NCI-H345 (cell line): Measurements from ENCODE around the gene LRBA.

Experiments
- DNase-seq: peaks from one replicate; lab custom pipeline; 2025; lab: John Stamatoyannopoulos, UW

Gene LRBA

GRCh38 chr4:150725957-150726523 lies 289.0 kb downstream of the LRBA start:
- no peak for DNase-seq

- DNase-seq = no peak
These were observed 291.2 kb downstream of the LRBA start for GRCh38 chr4:150723727-150724411.

GRCh38 chr4:150722908-150723362 lies 292.1 kb downstream of the LRBA start:
- no peak for DNase-seq

GRCh38 chr4:150720973-150721518 lies 294.0 kb downstream of the LRBA start:
- DNase-seq = no peak

- DNase-seq = no peak
These were observed 297.1 kb downstream of the LRBA start for GRCh38 chr4:150717952-150718351.

GRCh38 chr4:150714462-150715438 lies 300.3 kb downstream of the LRBA start:
- DNase-seq = no peak

GRCh38 chr4:150713251-150713650 lies 301.8 kb downstream of the LRBA start:
- DNase-seq = no peak

GRCh38 chr4:150710770-150711375 lies 304.2 kb downstream of the LRBA start:
- no peak for DNase-seq

- no peak for DNase-seq
These were observed 307.1 kb downstream of the LRBA start for GRCh38 chr4:150708004-150708403.

GRCh38 chr4:150699599-150699998 lies 315.5 kb downstream of the LRBA start:
- no peak for DNase-seq

- DNase-seq = no peak
These were observed 319.9 kb downstream of the LRBA start for GRCh38 chr4:150695162-150695561.

GRCh38 chr4:150694438-150694837 lies 320.6 kb downstream of the LRBA start:
- peak; percentile 33 for DNase-seq

GRCh38 chr4:150683775-150684350 lies 331.2 kb downstream of the LRBA start:
- DNase-seq = no peak

- no peak for DNase-seq
These were observed 333.0 kb downstream of the LRBA start for GRCh38 chr4:150682126-150682525.

- DNase-seq = no peak
These were observed 334.0 kb downstream of the LRBA start for GRCh38 chr4:150681063-150681462.

GRCh38 chr4:150680651-150681050 lies 334.4 kb downstream of the LRBA start:
- DNase-seq = no peak

- DNase-seq = no peak
These were observed 335.2 kb downstream of the LRBA start for GRCh38 chr4:150679765-150680343.

- DNase-seq = no peak
These were observed 335.9 kb downstream of the LRBA start for GRCh38 chr4:150679018-150679764.

GRCh38 chr4:150673793-150674192 lies 341.3 kb downstream of the LRBA start:
- DNase-seq = no peak

- DNase-seq = no peak
These were observed 346.3 kb downstream of the LRBA start for GRCh38 chr4:150668824-150669223.
